SK-N-SH treated with all-trans-retinoic acid at 6 μM for 48 hours (cell line): ENCODE measurements around the gene PTTG1IP.

Experiments
- ARNTL ChIP-seq: fragments of 450-650 bp; formaldehyde crosslinking; IDR thresholded peaks from 2 replicates; pipeline ENCODE4 v1.5.0; 2020; ENCODE audit warnings: low read depth, mild to moderate bottlenecking, moderate library complexity, borderline replicate concordance
- BACH2 ChIP-seq: fragments of 250-450 bp; sonication (Bioruptor Pico); IDR thresholded peaks from 2 replicates; pipeline ENCODE4 v1.9.0; 2021; ENCODE audit warnings: mild to moderate bottlenecking, borderline replicate concordance
- CREB5 ChIP-seq: fragments of 250-450 bp; sonication (Bioruptor Pico); IDR thresholded peaks from 2 replicates; pipeline ENCODE4 v1.5.1; 2020; ENCODE audit warnings: low read depth, mild to moderate bottlenecking, moderate library complexity
- CSRNP3 ChIP-seq: fragments of 250-450 bp; sonication (Bioruptor Pico); IDR thresholded peaks from 2 replicates; pipeline ENCODE4 v1.5.1; 2021; ENCODE audit warnings: mild to moderate bottlenecking, moderate library complexity
- ESRRG ChIP-seq: fragments of 250-450 bp; sonication (Bioruptor Pico); IDR thresholded peaks from 2 replicates; pipeline ENCODE4 v1.6.1; 2021; ENCODE audit warnings: mild to moderate bottlenecking
- ISL1 ChIP-seq: fragments of 250-450 bp; sonication (Bioruptor Pico); IDR thresholded peaks from 2 replicates; pipeline ENCODE4 v2.1.2; 2022; ENCODE audit warnings: mild to moderate bottlenecking, moderate library complexity
- PATZ1 ChIP-seq: fragments of 250-450 bp; sonication (Bioruptor Pico); IDR thresholded peaks from 2 replicates; pipeline ENCODE4 v1.8.0; 2020; ENCODE audit warnings: mild to moderate bottlenecking, moderate library complexity, borderline replicate concordance
- POU6F1 ChIP-seq: fragments of 250-450 bp; sonication (Bioruptor Pico); IDR thresholded peaks from 2 replicates; pipeline ENCODE4 v1.8.0; 2021; ENCODE audit warnings: low read depth, mild to moderate bottlenecking, moderate library complexity, borderline replicate concordance
- SNAI2 ChIP-seq: fragments of 250-450 bp; sonication (Bioruptor Pico); IDR thresholded peaks from 2 replicates; pipeline ENCODE4 v1.5.0; 2020; ENCODE audit warnings: mild to moderate bottlenecking, moderate library complexity
- TSHZ2 ChIP-seq: fragments of 250-450 bp; sonication (Bioruptor Pico); IDR thresholded peaks from 2 replicates; pipeline ENCODE4 v1.5.0; 2020; ENCODE audit warnings: mild to moderate bottlenecking, moderate library complexity
- ZFP30 ChIP-seq: fragments of 450-650 bp; formaldehyde crosslinking; IDR thresholded peaks from 2 replicates; pipeline ENCODE4 v1.5.0; 2022; ENCODE audit warnings: mild to moderate bottlenecking, moderate library complexity

GRCh38 chr21:44905016-44905727 lies 31.7 kb upstream of the PTTG1IP start:
- TF ChIP-seq PATZ1 (CRISPR knock-in tag) (no peak), TSHZ2 (CRISPR knock-in tag) (no peak), SNAI2 (CRISPR knock-in tag) (no peak), ARNTL (CRISPR knock-in tag) (no peak), BACH2 (CRISPR knock-in tag) (no peak), ESRRG (no peak), POU6F1 (CRISPR knock-in tag) (no peak), ISL1 (no peak), CREB5 (CRISPR knock-in tag) (no peak), CSRNP3 (no peak), ZFP30 (no peak)
